Breast epithelium (tissue), 3 donors: ENCODE data around the gene FGA.

Source experiments
- CTCF ChIP-seq, 3 donors: fragments of 450-650 bp; IDR thresholded peaks; one replicate each; pipeline ENCODE4 v1.5.1; 2016 to 2017; ENCODE audit warnings: antibody characterized with exemption in 3 of 3, mild to moderate bottlenecking in 3 of 3, moderate library complexity in 3 of 3
- POLR2A ChIP-seq: fragments of 450-650 bp; IDR thresholded peaks from one replicate; pipeline ENCODE4 v1.6.1; 2016; ENCODE audit warnings: antibody characterized with exemption, mild to moderate bottlenecking, moderate library complexity
- POLR2AphosphoS5 ChIP-seq, 3 donors: sonication (generic); formaldehyde crosslinking; IDR thresholded peaks; one replicate each; pipeline ENCODE4 v1.6.1; 2017; ENCODE audit warnings: antibody characterized with exemption in 3 of 3

- peak; percentile 77 to 90 (median 80) for TF ChIP-seq POLR2AphosphoS5 (IDR thresholded peaks at IDR 0.05)
- peak; percentile 66 for TF ChIP-seq POLR2A
- TF ChIP-seq CTCF (IDR thresholded peaks at IDR 0.05) = peak; percentile 40 to 54 (median 41)
Observed at GRCh38 chr4:154549894-154550790, 40.4 kb downstream of the FGA start, which contains the start of gene PLRG1.
